Measurements from ENCODE around the gene CMYA5. TPM values are rescaled to one million over a fixed set of nuclear protein-coding genes. Genes with fewer than 3 reads are reported as not detected.

Gene CMYA5
- total RNA-seq, 1 donor from 2014 or later, result 0.44 TPM

GRCh38 chr5:79716839-79717238 is 27.2 kb downstream of the CMYA5 start:
- Mint-ChIP-seq H3K4me3 (no peak overlapping the region), H3K36me3 (ENCODE audit: low read depth) (peaks cover 10% of the 10 kb centered on the region), H3K27me3 (ENCODE audit: low read depth) (no peaks in the 10 kb centered on the region), H3K9me3 (peaks cover 9% of the 10 kb centered on the region), H3K4me1 (no peaks in the 10 kb centered on the region), H3K27ac (ENCODE audit: unreplicated experiment) (no peak overlapping the region)
- TF ChIP-seq CTCF (conservative IDR thresholded peaks at IDR 0.05), result no peak
- no peak for DNase-seq (ENCODE audit: low read depth, low spot score)

- DNase-seq (ENCODE audit: low read depth, low spot score), result no peak
- Mint-ChIP-seq H3K4me3 (no peak overlapping the region), H3K9me3 (peaks cover 14% of the 10 kb centered on the region), H3K27ac (ENCODE audit: unreplicated experiment) (no peak overlapping the region), H3K27me3 (ENCODE audit: low read depth) (no peaks in the 10 kb centered on the region), H3K36me3 (ENCODE audit: low read depth) (peaks cover 10% of the 10 kb centered on the region), H3K4me1 (no peaks in the 10 kb centered on the region)
- no peak for TF ChIP-seq CTCF (conservative IDR thresholded peaks at IDR 0.05)
These were observed 30.5 kb downstream of the CMYA5 start for GRCh38 chr5:79720096-79720495.

GRCh38 chr5:79727451-79728355 is 38.1 kb downstream of the CMYA5 start:
- TF ChIP-seq CTCF (conservative IDR thresholded peaks at IDR 0.05), result no peak
- Mint-ChIP-seq H3K27me3 (ENCODE audit: low read depth) (peaks cover 24% of the 10 kb centered on the region), H3K4me3 (no peak overlapping the region), H3K36me3 (ENCODE audit: low read depth) (no peaks in the 10 kb centered on the region), H3K27ac (ENCODE audit: unreplicated experiment) (no peak overlapping the region), H3K9me3 (no peaks in the 10 kb centered on the region), H3K4me1 (no peaks in the 10 kb centered on the region)
- DNase-seq (ENCODE audit: low read depth, low spot score), result no peak

GRCh38 chr5:79728396-79728795 is 38.8 kb downstream of the CMYA5 start:
- DNase-seq (ENCODE audit: low read depth, low spot score), result no peak
- Mint-ChIP-seq H3K4me1 (no peaks in the 10 kb centered on the region), H3K4me3 (no peak overlapping the region), H3K27ac (ENCODE audit: unreplicated experiment) (no peak overlapping the region), H3K36me3 (ENCODE audit: low read depth) (no peaks in the 10 kb centered on the region), H3K27me3 (ENCODE audit: low read depth) (peaks cover 29% of the 10 kb centered on the region), H3K9me3 (no peaks in the 10 kb centered on the region)
- TF ChIP-seq CTCF (conservative IDR thresholded peaks at IDR 0.05), result no peak

GRCh38 chr5:79729679-79730078 is 40.0 kb downstream of the CMYA5 start:
- Mint-ChIP-seq H3K36me3 (ENCODE audit: low read depth) (no peaks in the 10 kb centered on the region), H3K4me3 (no peak overlapping the region), H3K27me3 (ENCODE audit: low read depth) (peaks cover 39% of the 10 kb centered on the region), H3K27ac (ENCODE audit: unreplicated experiment) (no peak overlapping the region), H3K9me3 (no peaks in the 10 kb centered on the region), H3K4me1 (no peaks in the 10 kb centered on the region)
- TF ChIP-seq CTCF (conservative IDR thresholded peaks at IDR 0.05), result no peak
- DNase-seq (ENCODE audit: low read depth, low spot score), result no peak

Data from neural crest cell (in vitro differentiated cells).